ELF-1 (cell line): ENCODE measurements around the gene POLR1A.

Source experiments
- DNase-seq: peaks from one replicate; pipeline ENCODE4 v3.0.0-alpha.2; 2016; ENCODE audit warnings: low read depth, low spot score

The POLR1A gene

GRCh38 chr2:86023366-86023712 lies 82.3 kb downstream of the POLR1A start:
- DNase-seq = no peak

GRCh38 chr2:86022661-86023365 lies 82.9 kb downstream of the POLR1A start:
- DNase-seq = no peak

- no peak for DNase-seq
These were observed 84.0 kb downstream of the POLR1A start for GRCh38 chr2:86021396-86022378.

GRCh38 chr2:86020984-86021383 lies 84.7 kb downstream of the POLR1A start:
- DNase-seq = no peak

- DNase-seq = no peak
These were observed 86.6 kb downstream of the POLR1A start for GRCh38 chr2:86019121-86019520.

GRCh38 chr2:86017901-86018896 lies 87.5 kb downstream of the POLR1A start:
- DNase-seq = no peak

GRCh38 chr2:86016581-86016980 lies 89.1 kb downstream of the POLR1A start:
- DNase-seq = no peak

GRCh38 chr2:86015699-86016098 lies 90.0 kb downstream of the POLR1A start:
- DNase-seq = no peak

- DNase-seq = no peak
These were observed 90.7 kb downstream of the POLR1A start for GRCh38 chr2:86015006-86015405.

- no peak for DNase-seq
These were observed 91.2 kb downstream of the POLR1A start for GRCh38 chr2:86014493-86014892.

- DNase-seq = no peak
These were observed 93.5 kb downstream of the POLR1A start for GRCh38 chr2:86012007-86012712.

- DNase-seq = no peak
These were observed 94.2 kb downstream of the POLR1A start for GRCh38 chr2:86011449-86011941.

GRCh38 chr2:86010083-86010482 lies 95.6 kb downstream of the POLR1A start:
- no peak for DNase-seq

- DNase-seq = no peak
These were observed 99.2 kb downstream of the POLR1A start for GRCh38 chr2:86006524-86006923.

GRCh38 chr2:86003967-86004366 lies 101.7 kb downstream of the POLR1A start:
- no peak for DNase-seq

GRCh38 chr2:86003104-86003503 lies 102.6 kb downstream of the POLR1A start:
- no peak for DNase-seq

- DNase-seq = no peak
These were observed 103.3 kb downstream of the POLR1A start for GRCh38 chr2:86002375-86002774.

- no peak for DNase-seq
These were observed 104.4 kb downstream of the POLR1A start for GRCh38 chr2:86001326-86001725.

- DNase-seq = no peak
These were observed 104.8 kb downstream of the POLR1A start for GRCh38 chr2:86000938-86001312.

GRCh38 chr2:86000131-86000937 lies 105.4 kb downstream of the POLR1A start:
- DNase-seq = no peak
